Neural progenitor cell (in vitro differentiated cells): ENCODE results near the gene METRNL.

Source experiments
- CTCF ChIP-seq: fragments of 200-600 bp; sonication (generic); IDR thresholded peaks from 2 replicates; pipeline ENCODE4 v1.5.1; 2017; ENCODE audit warnings: antibody characterized with exemption, mild to moderate bottlenecking
- EZH2 ChIP-seq: fragments of 200-600 bp; sonication (generic); IDR thresholded peaks from 2 replicates; pipeline ENCODE4 v1.6.1; 2017; ENCODE audit warnings: antibody characterized with exemption, mild to moderate bottlenecking, moderate library complexity
- EZH2phosphoT487 ChIP-seq: fragments of 200-600 bp; sonication (generic); IDR thresholded peaks from 2 replicates; pipeline ENCODE4 v1.6.1; 2017; ENCODE audit warnings: antibody characterized with exemption

GRCh38 chr17:83109793-83110645 is 30.6 kb downstream of the METRNL start:
- TF ChIP-seq CTCF, result no peak
- TF ChIP-seq EZH2, result no peak
- TF ChIP-seq EZH2phosphoT487, result no peak
